HG02571 (cell line): Measurements from ENCODE around the gene NISCH.

Experiments used
- ATAC-seq: cut with Tn5 transposase; IDR thresholded peaks from one replicate; pipeline ENCODE4 v1.9.1; 2021; ENCODE audit warnings: mild to moderate bottlenecking, moderate library complexity; ENCODE audit not compliant: unreplicated experiment

NISCH gene

DNA sequence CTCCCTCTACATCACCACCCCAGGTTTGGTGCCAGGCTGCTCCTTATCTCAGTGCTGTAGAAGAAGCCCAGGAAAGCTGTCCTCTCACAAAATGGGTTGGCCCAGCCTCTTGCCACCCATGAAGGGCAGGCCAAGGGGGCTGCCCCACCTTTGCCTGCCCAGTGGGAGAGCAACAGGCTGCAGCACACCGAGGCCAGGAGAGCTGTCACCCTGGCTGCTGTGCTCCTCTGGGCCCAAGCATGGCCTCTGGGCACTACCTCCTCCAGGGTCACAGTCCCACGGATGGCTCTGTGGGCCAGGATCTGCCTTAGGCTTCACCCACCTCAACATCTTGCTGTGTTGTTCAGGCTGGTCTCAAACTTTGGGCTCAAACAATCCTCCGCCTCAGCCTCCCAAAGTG lies 33.3 kb downstream of the NISCH start:
- ATAC-seq: no peak

DNA sequence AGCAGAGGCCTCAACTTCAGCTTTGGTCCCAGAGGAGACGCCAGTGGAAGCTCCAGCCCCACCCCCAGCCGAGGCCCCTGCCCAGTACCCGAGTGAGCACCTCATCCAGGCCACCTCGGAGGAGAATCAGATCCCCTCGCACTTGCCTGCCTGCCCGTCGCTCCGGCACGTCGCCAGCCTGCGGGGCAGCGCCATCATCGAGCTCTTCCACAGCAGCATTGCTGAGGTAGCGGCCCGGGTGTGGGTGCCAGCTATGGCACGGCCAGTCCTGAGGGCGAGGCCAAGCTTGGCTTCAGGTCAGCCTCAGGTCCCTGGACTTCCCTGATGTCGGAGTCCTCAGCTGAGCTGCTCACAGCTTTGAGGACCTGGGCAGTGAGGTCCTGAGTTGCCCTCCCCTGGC lies 34.0 kb downstream of the NISCH start:
- ATAC-seq: no peak

DNA sequence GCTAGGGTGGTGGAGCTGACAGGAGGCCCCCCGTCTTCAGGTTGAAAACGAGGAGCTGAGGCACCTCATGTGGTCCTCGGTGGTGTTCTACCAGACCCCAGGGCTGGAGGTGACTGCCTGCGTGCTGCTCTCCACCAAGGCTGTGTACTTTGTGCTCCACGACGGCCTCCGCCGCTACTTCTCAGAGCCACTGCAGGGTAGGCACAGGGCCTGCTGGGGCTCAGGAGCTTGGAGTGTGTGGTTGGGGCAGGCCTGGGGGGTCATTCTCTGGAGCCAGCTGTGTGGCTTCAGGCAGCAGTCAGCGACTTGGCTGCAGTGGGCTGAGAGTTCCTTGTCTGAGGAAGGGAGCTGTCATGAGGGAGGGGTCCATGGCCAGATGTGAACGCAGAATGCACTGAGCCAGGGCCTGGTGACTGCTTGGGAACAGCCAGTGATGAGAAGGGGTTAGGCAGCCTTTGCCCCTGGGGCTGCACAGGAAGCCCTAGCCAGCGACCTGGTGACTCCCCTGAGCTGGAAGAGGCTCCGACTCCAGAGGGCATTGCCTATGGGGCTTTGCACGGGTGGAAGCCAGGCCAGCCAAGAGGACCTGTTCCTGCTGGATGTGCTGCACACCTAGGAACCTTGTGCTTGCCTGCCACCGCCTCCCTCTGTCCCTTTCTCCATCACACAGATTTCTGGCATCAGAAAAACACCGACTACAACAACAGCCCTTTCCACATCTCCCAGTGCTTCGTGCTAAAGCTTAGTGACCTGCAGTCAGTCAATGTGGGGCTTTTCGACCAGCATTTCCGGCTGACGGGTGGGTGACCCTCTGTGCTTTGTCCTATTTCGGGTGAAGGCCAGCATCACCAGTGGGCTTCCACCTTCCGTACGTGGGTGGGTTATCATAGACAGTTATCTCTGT lies 34.9 kb downstream of the NISCH start:
- ATAC-seq: no peak

DNA sequence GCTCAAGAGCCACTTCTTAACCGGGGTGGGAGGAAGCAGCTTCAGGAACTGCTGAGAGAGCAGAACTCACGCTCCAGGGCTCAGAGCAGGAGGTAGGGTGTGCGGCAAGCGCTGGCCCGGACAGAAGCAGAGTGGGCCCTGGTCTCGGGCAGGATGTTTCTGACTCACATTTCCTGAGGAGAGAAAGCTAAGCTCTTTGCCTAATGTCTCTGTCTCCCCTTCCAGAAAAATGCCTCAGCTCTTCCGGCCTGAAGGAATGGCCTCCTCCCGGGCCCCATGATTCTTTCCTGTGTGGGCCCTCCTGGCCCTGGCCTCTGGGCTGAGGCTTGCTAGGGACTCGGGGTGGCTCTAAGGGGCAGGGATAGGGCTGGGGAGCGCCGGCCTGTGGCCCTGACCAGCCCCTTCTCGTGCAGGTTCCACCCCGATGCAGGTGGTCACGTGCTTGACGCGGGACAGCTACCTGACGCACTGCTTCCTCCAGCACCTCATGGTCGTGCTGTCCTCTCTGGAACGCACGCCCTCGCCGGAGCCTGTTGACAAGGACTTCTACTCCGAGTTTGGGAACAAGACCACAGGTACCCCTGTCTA lies 35.6 kb downstream of the NISCH start:
- no peak for ATAC-seq

DNA sequence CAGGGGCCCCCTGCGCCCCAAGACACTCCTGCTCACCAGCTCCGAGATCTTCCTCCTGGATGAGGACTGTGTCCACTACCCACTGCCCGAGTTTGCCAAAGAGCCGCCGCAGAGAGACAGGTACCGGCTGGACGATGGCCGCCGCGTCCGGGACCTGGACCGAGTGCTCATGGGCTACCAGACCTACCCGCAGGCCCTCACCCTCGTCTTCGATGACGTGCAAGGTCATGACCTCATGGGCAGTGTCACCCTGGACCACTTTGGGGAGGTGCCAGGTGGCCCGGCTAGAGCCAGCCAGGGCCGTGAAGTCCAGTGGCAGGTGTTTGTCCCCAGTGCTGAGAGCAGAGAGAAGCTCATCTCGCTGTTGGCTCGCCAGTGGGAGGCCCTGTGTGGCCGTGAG lies 36.7 kb downstream of the NISCH start:
- no peak for ATAC-seq

DNA sequence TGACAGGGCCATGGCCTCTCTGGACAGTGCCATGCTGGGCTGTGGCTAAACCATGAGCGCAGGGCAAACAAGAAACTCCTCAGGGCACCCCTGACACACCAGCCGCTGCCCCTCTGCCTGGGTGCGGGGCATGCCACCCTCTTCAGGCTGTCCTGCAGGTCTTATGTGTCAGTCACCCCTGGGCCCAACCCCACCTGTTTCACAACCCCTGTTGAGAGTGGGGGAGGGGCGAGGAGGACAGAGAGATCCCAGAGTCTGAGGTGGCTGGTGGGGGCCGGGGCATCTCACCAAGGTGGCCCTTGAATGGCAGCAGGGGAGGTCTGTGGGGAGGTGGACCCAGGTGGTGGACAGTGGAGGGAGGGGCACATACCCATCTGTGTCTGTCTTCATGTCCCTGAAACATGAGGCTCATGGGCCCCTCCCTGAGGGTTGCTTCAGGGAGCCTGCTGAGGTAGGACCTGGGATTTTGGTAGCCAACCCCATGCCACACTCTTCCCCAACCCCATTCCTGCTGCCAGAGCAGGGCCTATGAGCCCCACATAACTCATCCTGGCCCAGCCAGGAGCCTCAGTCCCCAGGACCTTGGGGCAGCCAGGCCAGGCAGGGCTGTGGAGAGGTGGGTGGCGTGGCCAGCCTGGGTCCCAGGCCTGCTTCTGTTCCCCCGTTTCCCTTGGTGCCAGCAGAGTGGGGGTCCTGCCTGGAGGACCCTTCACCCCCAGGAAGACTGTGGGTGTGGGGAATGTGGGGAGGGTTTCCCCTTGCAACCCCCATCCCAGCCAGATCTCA lies 38.0 kb downstream of the NISCH start:
- ATAC-seq: no peak

DNA sequence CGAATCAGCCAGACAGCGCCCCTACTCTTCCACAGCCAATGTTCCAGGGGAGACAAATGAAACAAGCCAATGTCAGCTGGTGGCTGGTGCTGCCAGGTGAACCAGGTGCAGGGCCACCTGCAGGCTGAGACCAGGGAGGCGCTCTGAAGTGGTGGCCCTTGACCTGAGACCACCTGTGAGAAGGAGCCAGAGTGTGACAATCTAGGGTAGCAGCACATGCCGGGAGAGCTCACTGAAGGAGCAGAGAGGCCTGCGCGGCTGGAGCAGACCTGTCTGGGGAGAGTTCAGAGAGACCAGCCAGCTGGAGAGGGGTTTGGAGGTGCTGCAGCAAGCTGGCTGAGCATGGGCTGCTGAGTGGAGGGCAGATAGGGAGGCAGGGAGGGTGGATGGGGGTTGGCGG lies 39.0 kb downstream of the NISCH start:
- no peak for ATAC-seq

DNA sequence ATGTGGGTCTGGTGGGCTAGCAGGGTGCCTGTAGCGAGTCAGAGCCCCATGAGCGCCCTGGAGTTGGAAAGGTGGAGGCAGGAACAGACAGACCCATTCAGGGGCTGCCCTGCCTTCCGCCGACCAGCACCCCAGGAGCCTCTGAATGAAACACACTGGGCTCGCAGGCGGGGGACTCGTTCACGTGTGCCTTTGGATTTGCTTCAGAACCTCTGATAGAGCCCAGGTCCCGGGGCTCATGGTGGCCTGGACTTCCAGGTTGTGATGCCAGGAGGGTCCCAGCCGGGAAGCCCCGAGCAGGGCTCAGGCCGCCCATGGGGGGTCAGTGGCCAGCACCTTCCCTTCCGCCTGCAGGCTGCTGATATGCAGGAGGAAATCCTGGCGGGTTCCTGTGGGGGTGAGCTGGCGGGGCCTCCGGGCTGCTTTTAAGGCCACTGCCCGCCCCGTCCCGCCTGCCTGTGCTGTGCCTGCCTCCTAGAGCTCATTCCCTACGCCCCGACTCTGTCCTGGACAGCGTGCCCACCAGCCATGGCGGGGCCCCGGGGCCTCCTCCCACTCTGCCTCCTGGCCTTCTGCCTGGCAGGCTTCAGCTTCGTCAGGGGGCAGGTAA lies 39.6 kb downstream of the NISCH start, which contains the start of gene STAB1:
Gene STAB1, plus strand, starts transcription at position 453 of the 610 bp plus-strand sequence. Its CDS starts 76 bp downstream, at position 529.
- ATAC-seq: no peak

DNA sequence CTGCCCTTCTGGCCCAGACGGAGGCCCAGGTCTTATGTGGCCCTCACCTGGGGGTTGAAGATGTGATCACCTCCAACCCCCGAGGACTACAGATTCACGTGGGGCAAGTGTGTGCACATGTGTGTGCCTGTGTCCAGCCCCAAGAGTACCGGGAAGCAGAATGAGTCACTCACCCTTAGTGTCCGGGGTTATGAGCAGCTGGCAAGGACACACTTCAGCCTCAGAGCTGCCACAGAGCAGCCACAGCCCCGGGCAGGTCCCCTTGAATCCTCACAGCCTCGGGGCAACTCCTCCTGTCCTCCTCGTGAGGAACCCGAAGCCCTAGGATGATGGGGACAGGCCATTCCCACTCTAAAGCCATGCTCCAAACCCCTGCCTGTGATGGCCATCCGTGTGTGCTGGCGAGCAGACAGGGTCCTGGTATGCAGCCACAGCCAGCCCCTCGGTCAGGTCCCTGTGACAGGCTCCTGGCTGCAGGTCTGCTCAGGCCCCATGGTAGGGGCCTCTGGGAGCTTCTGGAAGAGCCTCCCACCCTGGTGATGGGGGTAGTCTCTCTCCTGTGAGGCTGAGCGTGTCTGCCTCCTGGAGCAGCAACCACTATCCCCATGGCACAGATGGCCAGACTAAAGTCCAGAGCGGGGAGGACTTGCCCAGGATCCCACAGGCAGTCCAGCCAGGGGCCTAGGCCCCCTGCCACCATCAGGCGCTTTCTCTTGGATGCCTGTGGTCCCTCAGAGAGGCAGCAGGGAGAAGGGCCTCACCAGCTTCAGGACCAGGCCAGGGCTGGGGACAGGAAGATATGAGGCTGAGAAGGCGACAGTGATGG lies 40.6 kb downstream of the NISCH start:
- ATAC-seq: no peak

DNA sequence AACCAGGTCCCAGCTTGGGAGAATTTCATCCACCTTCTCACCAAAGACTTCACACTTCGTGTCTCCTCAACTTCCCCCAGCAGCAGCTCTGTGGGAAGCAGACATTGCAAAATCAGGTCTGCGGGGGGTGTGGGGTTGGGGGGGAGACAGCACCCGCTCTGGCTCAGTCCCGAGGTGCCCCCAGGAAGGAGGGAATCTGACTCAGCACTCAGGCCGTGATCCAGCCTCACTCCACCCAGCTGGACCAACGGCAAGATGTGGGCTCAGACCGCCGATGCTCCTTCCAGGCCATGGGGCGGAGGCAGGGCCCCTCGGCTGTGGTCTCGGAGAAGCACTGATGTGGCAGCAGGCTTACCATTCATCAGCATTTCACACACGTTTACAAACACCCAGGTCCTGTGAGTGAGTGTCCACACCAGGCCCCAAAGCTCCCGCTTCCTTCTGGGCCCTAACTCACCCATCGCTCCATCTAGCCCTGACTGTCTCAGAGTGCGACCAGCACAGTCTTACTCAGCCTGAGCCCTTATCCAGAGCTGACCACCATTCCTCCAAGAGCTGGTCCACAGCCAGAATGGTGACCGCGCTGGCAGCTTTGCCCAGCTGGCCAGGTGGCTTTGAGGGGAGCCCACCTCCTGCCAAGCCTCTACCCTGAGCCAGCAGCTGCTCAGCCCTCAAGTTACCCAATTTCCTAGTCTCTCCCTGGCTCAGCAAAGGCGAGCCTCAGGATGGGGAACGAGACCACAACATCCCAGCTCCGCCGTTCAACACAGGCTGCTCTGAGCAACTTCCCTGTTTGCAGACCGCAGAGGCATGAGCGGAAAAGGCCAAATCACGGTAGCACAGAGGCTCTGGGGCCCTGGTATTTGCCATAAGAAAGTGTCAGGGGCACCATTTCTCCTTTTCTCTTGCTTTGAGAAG lies 43.0 kb downstream of the NISCH start:
- ATAC-seq: no peak

DNA sequence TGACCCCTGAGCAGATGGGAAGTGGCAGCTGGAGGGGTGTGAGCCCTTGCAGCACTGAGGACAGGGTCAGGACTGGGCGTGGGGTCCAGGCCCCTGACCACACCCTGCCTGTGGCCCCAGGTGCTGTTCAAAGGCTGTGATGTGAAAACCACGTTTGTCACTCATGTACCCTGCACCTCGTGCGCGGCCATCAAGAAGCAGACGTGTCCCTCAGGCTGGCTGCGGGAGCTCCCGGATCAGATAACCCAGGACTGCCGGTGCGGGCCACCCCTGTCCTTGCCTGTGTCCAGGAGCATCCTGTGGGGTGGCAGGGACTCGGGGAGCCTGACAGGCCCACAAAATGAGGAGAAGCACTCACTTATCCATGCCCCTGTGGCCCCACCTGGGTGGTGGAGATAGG lies 45.6 kb downstream of the NISCH start:
- no peak for ATAC-seq

DNA sequence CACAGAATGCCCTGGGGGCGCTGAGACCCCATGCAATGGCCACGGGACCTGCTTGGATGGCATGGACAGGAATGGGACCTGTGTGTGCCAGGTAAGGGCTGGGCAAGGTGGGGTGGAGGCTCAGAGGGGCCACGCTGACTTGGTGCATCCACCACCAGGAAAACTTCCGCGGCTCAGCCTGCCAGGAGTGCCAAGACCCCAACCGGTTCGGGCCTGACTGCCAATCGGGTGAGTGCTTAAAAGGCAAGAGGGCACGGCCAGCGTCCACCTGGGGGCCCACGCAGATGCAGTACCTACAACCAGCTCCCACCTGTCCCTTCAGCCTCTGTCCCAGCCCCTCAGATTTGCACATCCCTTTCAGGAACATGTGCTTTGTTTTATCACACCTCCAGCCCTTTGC lies 46.6 kb downstream of the NISCH start:
- no peak for ATAC-seq

DNA sequence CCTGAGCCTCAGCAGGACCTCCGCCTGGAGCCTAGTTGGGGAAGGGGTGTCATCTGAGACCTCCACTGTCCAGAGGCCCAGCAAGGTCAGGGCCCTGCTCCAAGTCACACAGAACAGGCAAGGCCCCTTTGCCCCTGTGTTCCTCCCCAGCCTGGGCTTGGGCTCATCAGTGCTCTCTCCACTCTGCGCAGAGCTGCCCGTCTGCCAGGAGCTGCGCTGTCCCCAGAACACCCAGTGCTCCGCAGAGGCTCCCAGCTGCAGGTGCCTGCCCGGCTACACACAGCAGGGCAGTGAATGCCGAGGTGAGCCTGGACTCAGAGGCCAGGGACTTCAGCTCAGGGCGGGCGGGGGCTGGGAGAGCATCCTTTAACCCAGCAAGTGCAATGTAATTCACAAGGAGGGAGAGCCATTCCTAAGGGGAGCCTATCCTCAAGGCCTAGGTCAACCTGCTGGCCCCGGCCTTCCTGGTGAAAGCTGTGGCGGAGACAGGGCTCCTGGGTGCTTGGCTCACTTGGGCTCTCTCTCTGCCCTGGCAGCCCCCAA lies 47.5 kb downstream of the NISCH start:
- no peak for ATAC-seq

DNA sequence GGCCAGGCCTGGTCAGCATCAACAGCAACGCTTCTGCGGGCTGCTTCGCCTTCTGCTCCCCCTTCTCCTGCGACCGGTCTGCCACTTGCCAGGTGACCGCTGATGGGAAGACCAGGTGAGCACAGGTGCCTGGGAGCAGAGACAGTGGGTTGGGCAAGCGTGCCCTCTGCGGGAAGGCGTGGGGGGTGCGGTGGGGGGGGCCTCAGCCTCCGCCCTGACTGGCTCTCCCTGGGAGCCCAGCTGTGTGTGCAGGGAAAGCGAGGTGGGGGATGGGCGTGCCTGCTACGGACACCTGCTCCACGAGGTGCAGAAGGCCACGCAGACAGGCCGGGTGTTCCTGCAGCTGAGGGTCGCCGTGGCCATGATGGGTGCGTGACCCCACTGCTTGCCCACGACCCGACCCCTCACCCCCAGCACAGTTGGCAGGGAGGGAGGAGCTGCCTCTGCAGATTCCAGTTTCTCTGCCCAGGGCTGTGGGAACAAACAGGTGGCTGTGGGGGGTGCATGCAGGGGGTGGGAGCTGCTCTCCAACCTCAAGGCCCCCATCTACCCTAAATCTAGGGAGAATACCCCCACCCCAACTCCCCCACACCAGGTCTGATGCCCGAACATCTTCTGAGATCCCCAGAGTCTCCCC lies 48.5 kb downstream of the NISCH start:
- no peak for ATAC-seq

DNA sequence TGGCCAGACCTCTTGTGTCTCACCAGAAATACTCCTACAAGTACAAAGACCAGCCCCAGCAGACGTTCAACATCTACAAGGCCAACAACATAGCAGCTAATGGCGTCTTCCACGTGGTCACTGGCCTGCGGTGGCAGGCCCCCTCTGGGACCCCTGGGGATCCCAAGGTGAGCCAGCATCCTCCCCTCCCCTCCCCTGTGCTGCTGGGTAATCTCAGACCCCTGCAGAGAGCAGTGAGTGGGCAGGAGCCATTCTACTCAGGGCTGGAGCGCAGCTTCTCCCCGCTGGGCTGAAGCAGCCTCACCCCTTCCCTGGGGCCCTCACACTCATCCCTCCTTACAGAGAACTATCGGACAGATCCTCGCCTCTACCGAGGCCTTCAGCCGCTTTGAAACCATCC lies 49.6 kb downstream of the NISCH start:
- no peak for ATAC-seq

DNA sequence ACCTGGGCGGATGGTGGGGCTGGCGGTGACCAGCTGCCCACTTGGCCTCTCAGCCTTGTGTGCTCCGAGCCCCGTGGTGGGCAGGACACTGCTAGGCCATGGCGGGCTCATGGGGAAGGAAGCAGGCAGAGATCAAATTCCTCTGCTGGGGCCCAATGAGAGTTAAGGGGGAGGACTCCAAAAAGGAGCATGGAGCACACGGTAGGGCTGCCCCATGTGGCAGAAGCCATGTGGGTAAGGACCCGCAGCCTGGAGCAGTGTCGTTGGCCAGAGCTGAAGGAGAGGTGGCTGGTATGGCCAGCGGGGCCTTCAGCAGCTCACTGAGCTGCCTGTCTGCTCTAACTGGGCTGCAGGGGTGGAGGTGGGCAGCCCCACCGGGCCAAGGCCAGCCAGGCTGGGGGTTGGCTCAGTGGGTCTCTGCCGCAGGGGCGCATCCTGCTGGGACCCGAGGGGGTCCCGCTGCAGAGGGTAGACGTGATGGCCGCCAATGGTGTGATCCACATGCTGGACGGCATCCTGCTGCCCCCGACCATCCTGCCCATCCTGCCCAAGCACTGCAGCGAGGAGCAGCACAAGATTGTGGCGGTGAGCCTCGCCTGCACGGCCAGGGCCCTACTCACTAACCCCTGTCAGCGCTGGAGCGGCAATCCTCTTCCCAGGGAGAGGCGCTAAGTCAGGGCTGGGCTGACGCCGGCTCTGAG lies 51.0 kb downstream of the NISCH start:
- no peak for ATAC-seq

DNA sequence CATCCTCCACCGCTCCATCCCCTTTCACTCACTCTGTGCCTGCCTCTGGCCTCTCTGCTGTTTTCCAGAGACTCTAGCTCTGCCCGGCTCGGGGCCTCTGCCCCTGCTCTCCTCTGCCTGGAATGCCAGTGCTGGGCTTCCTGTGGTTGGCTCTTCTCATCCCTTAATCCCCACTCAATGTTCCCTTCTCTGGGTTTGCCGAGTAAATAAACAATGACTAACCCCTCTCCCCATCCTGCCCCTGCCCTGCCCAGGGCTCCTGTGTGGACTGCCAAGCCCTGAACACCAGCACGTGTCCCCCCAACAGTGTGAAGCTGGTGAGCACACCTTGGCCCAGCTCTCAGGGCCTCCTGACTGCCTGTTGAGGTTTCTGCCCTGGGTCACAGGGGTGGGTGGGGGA lies 52.0 kb downstream of the NISCH start:
- ATAC-seq: no peak

DNA sequence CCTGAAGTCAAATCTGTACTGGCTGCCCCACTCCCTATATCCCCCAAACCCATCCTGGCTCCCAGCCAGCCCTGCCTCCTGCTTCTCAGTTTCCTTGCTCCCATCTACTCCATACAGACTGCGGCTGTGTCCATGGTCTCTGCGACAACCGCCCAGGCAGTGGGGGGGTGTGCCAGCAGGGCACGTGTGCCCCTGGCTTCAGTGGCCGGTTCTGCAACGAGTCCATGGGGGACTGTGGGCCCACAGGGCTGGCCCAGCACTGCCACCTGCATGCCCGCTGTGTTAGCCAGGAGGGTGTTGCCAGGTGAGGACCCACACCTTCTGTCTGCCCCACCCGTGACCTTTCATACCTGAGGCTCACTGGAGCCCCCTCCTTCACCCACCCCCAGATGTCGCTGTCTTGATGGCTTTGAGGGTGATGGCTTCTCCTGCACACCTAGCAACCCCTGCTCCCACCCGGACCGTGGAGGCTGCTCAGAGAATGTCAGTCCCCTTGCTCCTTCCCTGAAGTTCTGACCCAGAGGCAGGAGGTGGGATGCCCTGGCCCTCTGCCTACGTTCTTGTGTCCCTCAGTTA lies 54.4 kb downstream of the NISCH start:
- no peak for ATAC-seq
